GM18951 (cell line): Measurements from ENCODE around the gene KIF1B.
"Not testable (repeated sequence)": the region's sequence is repeated elsewhere in the genome, so short reads cannot be mapped to it uniquely, and the experiment has no call there.

Experiments used
- POLR2A ChIP-seq: IDR thresholded peaks from 4 replicates; pipeline ENCODE4 v1.6.1; 2011; ENCODE audit warnings: mild to moderate bottlenecking; ENCODE audit not compliant: insufficient read length, insufficient read depth; ENCODE audit errors: extremely low read depth
- in situ Hi-C: fragments of 300-500 bp; cut with MboI; formaldehyde crosslinking; loops from one replicate; pipeline ENCODE4 v1.12.0; 2022; ENCODE audit warnings: low sequenced_read_pairs, mixed read lengths, inconsistent platforms; ENCODE audit not compliant: unreplicated experiment

Gene KIF1B

GRCh38 chr1:10388387-10388715, 178.0 kb downstream of the KIF1B start:
- TF ChIP-seq POLR2A, result no peak
- in situ Hi-C loops, result no loop called here

- in situ Hi-C loops, result no loop called here
- TF ChIP-seq POLR2A, result no peak
Measured at GRCh38 chr1:10389271-10389973, 179.1 kb downstream of the KIF1B start.

GRCh38 chr1:10396870-10397269, 186.5 kb downstream of the KIF1B start:
- in situ Hi-C loops, result no loop called here
- no peak for TF ChIP-seq POLR2A

- no peak for TF ChIP-seq POLR2A
- in situ Hi-C loops, result no loop called here
Measured at GRCh38 chr1:10398278-10398733, 187.9 kb downstream of the KIF1B start.

GRCh38 chr1:10398734-10399443, 188.5 kb downstream of the KIF1B start, which contains the start of gene PGD:
Gene PGD (plus strand): TSS chr1:10399064. CDS start chr1:10399118, 54 bp downstream.
- in situ Hi-C loops, result no loop called here

GRCh38 chr1:10399444-10399941, 189.1 kb downstream of the KIF1B start:
- in situ Hi-C loops, result no loop called here
- TF ChIP-seq POLR2A, result no peak

More at GRCh38 chr1:10398734-10399443, 188.5 kb downstream of the KIF1B start, which contains the start of gene PGD:
- TF ChIP-seq POLR2A, result peak; percentile 86

GRCh38 chr1:10400013-10400412, 189.6 kb downstream of the KIF1B start:
- TF ChIP-seq POLR2A, result no peak
- in situ Hi-C loops, result no loop called here

- no peak for TF ChIP-seq POLR2A
- in situ Hi-C loops, result no loop called here
Measured at GRCh38 chr1:10401281-10401680, 190.9 kb downstream of the KIF1B start.

GRCh38 chr1:10402729-10403274, 192.4 kb downstream of the KIF1B start:
- in situ Hi-C loops, result no loop called here

GRCh38 chr1:10407201-10407600, 196.8 kb downstream of the KIF1B start:
- no peak for TF ChIP-seq POLR2A
- in situ Hi-C loops, result no loop called here

More at GRCh38 chr1:10402729-10403274, 192.4 kb downstream of the KIF1B start:
- no peak for TF ChIP-seq POLR2A

- no peak for TF ChIP-seq POLR2A
- in situ Hi-C loops, result no loop called here
Measured at GRCh38 chr1:10415211-10415930, 205.0 kb downstream of the KIF1B start.

GRCh38 chr1:10415967-10416366, 205.6 kb downstream of the KIF1B start:
- in situ Hi-C loops, result not testable (repeated sequence)

- in situ Hi-C loops, result not testable (repeated sequence)
Measured at GRCh38 chr1:10418741-10419140, 208.4 kb downstream of the KIF1B start.
